Pancreas (tissue), 10 donors: ENCODE results near the gene ANKRD39. TPM values are rescaled to one million over a fixed set of nuclear protein-coding genes. Genes with fewer than 3 reads are reported as not detected.

Experiments used
- ATAC-seq, 4 donors: fragments of 200-7000 bp; cut with Tn5 transposase; one replicate each; pipeline versions ENCODE4 v1.8.0 to v1.9.1; 2020; ENCODE audit warnings: mild to moderate bottlenecking in 4 of 4, moderate library complexity in 4 of 4
- DNase-seq, 6 donors: peaks; one replicate each; pipeline ENCODE4 v3.0.0-alpha.2; 2020
- FAIRE-seq: peaks from 2 replicates; lab custom pipeline; 2012; peaks lifted over from hg19 to GRCh38; lab: Jason Lieb, UNC
- H3K27ac ChIP-seq, 4 donors: fragments of 200-600 bp; sonication (generic); 1 replicate in 3 of 4; 2 replicates in 1 of 4; pipeline versions ENCODE4 v1.5.0 to v1.8.0; 2020
- H3K27me3 ChIP-seq, 4 donors: fragments of 200-600 bp; one replicate each; pipeline ENCODE4 v1.8.0; 2021
- H3K36me3 ChIP-seq, 3 donors: fragments of 200-600 bp; sonication (generic) in 1 of 3; one replicate each; pipeline versions ENCODE4 v1.5.0 to v1.8.0; 2020 to 2021
- H3K4me1 ChIP-seq, 3 donors: fragments of 200-600 bp; one replicate each; pipeline ENCODE4 v1.8.0; 2021
- H3K4me3 ChIP-seq, 4 donors: fragments of 200-600 bp; sonication (generic) in 2 of 4; one replicate each; pipeline versions ENCODE4 v1.5.0 to v1.8.0; 2020 to 2021
- H3K9me3 ChIP-seq, 4 donors: fragments of 200-600 bp; one replicate each; pipeline ENCODE4 v1.8.0; 2021
- CTCF ChIP-seq, 4 donors: fragments of 200-600 bp; sonication (generic) in 3 of 4; IDR thresholded peaks; one replicate each; pipeline versions ENCODE4 v1.5.0 to v1.8.0; 2021; ENCODE audit warnings: antibody characterized with exemption in 4 of 4
- WGBS, 2 donors: extraction: QIAGEN DNeasy Blood & Tissue Kit; methylation state at CpG; one replicate each; pipeline ENCODE4 v1.1.7; 2013; 5-methylcytosine and 5-hydroxymethylcytosine counted together
- intact Hi-C, 3 donors: fragments of 100-400 bp; cut with DNase I; formaldehyde crosslinking; loops; one replicate each; pipeline versions ENCODE4 v1.11.1 to v1.14.2; 2022
- polyA plus RNA-seq, 2 donors: library from polyadenylated mRNA; stranded (reverse); fragments of 200-250 nt; gene quantifications; one replicate each; pipeline ENCODE4 v1.2.3, GENCODE V29; 2013
- total RNA-seq, 6 donors: library from RNA; stranded (reverse); fragmentation: NEBNext Ultra II Directional in 4 of 6; extraction: Animal tissue kit (Norgen Biotek cat#: 25700) in 4 of 6; gene quantifications; one replicate each; pipeline versions ENCODE4 v1.2.1 to v1.2.4, GENCODE V29; 2021 to 2023
- donor health status: healthy with polysubstance abuse.
- donor health status: DM: no; HTN: no; CAD: no; lungs with moderate emphysema.
- donor health status: DM: no; HTN: no; CAD: no.
- donor health status: control.
- donor health status: control.
- donor health status: Bipolar disorder and iron deficiency.
- donor health status: DM: yes; HTN: yes; CAD: no.
- donor health status: DM: no; HTN: no; CAD: no.
- donor health status: DM: no; HTN: no; CAD: no.
- donor health status: DM: yes; HTN: yes; CAD: no.

Gene ANKRD39
- total and polyA plus RNA-seq, 8 donors, result 4.7 to 14.9 (median 6.4) TPM

DNA sequence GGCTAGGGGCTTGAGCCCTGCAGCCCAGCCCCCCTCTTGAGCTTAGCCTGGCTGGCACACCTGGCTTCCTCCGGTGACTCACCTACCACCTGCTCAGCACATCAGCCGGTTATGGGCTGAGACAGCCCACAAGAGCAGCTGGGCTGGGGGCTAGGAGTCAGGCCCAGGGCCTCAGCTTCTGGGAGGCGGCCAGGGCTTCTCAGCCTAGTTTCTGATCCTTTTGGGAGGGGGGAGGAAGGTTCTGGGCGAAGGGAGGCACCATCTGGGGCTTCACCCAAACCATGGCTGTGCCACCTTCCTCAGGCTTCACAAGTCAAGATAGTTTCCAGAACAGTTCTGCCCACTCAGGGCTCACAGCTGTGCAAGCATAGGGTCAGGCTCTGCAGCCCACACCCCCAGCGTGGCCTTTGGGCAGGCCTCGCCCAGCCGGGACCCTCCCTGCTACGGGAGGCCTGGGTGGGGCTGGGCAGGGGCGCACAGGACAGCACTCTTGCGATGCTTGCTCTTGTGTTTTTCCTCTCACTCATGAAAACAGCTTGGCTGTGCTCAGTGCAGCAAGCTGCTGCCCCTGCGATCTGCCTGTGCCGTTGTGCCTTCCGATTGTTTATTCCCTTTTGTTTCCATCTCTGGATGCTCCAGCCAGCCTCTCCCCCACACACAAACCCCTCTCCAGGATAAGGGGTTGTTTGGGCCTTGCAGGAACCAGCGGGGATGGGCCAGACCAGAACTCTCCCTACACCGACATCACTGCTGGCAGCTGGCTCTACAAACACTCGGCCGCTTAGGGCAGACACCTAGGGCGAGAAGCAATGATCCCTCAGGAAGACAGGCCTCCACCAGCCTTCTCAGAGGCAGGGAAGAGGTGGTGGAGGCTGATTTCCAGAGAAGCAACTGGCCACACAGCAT is 38.2 kb upstream of the ANKRD39 start:
- WGBS, 2 donors, result 82 to 83% methylated on average over 18 of the region's 18 CpGs
- intact Hi-C loops, result no loop called here
- Histone ChIP-seq H3K4me3 (no peak overlapping the region), H3K27me3 (no peaks in the 10 kb centered on the region), H3K27ac (no peak overlapping the region), H3K36me3 (no peaks in the 10 kb centered on the region), H3K9me3 (no peaks in the 10 kb centered on the region), H3K4me1 (no peaks in the 10 kb centered on the region)
- no peak for FAIRE-seq
- peak in 4 of 6 donors; percentile 37 to 72 (median 56) for DNase-seq
- TF ChIP-seq CTCF (IDR thresholded peaks at IDR 0.05), result no peak
- ATAC-seq, result peak; percentile 69 to 86 (median 76)

GRCh38 chr2:96895032-96895745 is 37.4 kb upstream of the ANKRD39 start:
- H3K27me3 ChIP-seq, result no peaks in the 10 kb centered on the region
- FAIRE-seq (no peak), ATAC-seq (peak in 3 of 4 donors; percentile 20 to 57 (median 48)), DNase-seq (peak in 1 of 6 donors; percentile 44)
- no peaks in the 10 kb centered on the region for H3K36me3 ChIP-seq
- no peaks in the 10 kb centered on the region for H3K4me1 ChIP-seq
- TF ChIP-seq CTCF (IDR thresholded peaks at IDR 0.05), result no peak
- WGBS, 2 donors, result 79 to 83% methylated on average over 10 of the region's 10 CpGs
- intact Hi-C loops, result no loop called here
- H3K9me3 ChIP-seq, result no peaks in the 10 kb centered on the region
- H3K27ac ChIP-seq, result no peak overlapping the region
- no peak overlapping the region for H3K4me3 ChIP-seq

DNA sequence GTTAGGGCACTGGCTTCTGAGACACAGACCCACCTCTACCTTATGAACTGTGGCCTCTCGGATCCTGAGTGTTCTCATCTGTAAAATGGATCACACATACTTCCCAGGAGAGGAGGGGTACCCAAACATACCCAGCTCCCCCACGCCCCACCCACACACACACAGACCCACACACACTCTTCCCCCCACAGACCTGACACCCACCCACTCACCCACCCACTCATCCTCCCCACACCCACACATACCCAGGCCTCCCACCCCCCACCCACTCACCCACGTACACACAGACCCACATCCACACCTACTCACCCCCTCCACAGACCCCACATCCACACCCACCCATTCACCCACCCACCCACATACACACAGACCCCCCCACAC is 36.3 kb upstream of the ANKRD39 start:
- intact Hi-C loops, result no loop called here
- no peaks in the 10 kb centered on the region for H3K36me3 ChIP-seq
- 86 to 94% methylated on average over 3 of the region's 3 CpGs for whole genome bisulfite sequencing, 2 donors
- no peaks in the 10 kb centered on the region for H3K9me3 ChIP-seq
- no peak overlapping the region for H3K4me3 ChIP-seq
- no peak for DNase-seq
- H3K27me3 ChIP-seq, result no peaks in the 10 kb centered on the region
- no peak overlapping the region for H3K27ac ChIP-seq
- H3K4me1 ChIP-seq, result no peaks in the 10 kb centered on the region
- no peak for ATAC-seq
- TF ChIP-seq CTCF (IDR thresholded peaks at IDR 0.05), result no peak
- FAIRE-seq, result no peak

DNA sequence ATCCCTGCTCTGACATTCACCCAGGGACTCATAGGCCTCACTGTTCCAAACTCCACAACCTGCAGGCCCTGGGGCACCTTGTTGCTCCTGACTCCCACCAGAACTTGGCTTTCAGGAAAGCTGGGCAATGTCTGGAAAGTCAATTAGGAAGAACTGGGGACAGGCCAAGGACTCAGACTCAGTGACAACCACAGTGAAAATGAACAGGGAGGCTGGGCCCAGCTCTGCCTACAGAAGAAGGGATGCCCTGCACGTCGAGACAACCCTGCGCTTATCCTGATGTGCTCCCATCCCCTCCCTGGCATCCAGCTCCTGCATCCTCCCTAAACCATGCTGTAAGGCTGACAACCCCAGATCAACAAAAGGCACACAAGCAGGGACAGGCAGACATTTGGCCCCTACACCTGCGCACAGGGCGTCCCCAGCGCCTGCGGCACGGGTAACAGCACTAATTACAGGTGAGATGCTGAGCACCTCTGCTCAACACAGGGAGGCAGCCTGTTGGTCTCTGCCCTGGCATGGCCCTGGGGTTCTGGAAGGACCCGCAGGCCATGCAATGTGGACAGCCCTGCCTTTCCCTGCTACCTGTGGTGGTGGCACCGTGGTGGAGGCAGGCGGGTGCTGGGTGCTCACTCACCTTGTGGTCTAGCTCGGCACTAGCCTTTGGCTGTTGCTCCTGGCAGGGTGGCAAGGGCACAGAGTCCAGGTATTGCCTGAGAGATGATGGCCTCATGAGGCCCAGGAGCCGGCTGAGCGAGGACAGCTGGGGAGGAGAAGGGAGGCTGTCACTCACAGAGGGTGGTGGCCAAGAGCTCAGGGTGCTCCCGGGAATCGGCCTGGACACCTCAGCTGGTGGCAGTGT is 35.7 kb upstream of the ANKRD39 start:
- no peak for FAIRE-seq
- H3K4me1 ChIP-seq, result no peaks in the 10 kb centered on the region
- intact Hi-C loops, result no loop called here
- ATAC-seq, result no peak
- no peaks in the 10 kb centered on the region for H3K36me3 ChIP-seq
- no peak for DNase-seq
- no peaks in the 10 kb centered on the region for H3K9me3 ChIP-seq
- H3K27me3 ChIP-seq, result no peaks in the 10 kb centered on the region
- H3K4me3 ChIP-seq, result no peak overlapping the region
- no peak for TF ChIP-seq CTCF (IDR thresholded peaks at IDR 0.05)
- H3K27ac ChIP-seq, result no peak overlapping the region
- 88 to 93% methylated on average over 16 of the region's 16 CpGs for WGBS, 2 donors
